ENCODE results near the gene HES5.

HES5 gene

GRCh38 chr1:2523191-2523890, 6.7 kb downstream of the HES5 start:
- no peaks in the 10 kb centered on the region for H3K4me1 ChIP-seq
- no peaks in the 10 kb centered on the region for H3K9me3 ChIP-seq (ENCODE audit: control insufficient read depth, low read length)
- no peak for TF ChIP-seq CTCF (IDR thresholded peaks at IDR 0.05)
- H3K4me3 ChIP-seq (ENCODE audit: low read depth, low read length), result no peak overlapping the region
- no peak overlapping the region for H3K27ac ChIP-seq
- no peak overlapping the region for H2AFZ ChIP-seq
- H3K9ac ChIP-seq, result no peak overlapping the region
- no peaks in the 10 kb centered on the region for H3K36me3 ChIP-seq (ENCODE audit: control insufficient read depth, insufficient read depth, low read length)
- peaks cover 19% of the 10 kb centered on the region for H3K79me2 ChIP-seq
- no peaks in the 10 kb centered on the region for H3K27me3 ChIP-seq (ENCODE audit: control insufficient read depth, insufficient read depth, low read length)
- no peak overlapping the region for H3K4me2 ChIP-seq (ENCODE audit: low read length)

GRCh38 chr1:2522230-2522629, 7.8 kb downstream of the HES5 start:
- H3K4me3 ChIP-seq (ENCODE audit: low read depth, low read length), result no peak overlapping the region
- H3K27me3 ChIP-seq (ENCODE audit: control insufficient read depth, insufficient read depth, low read length), result no peaks in the 10 kb centered on the region
- no peak overlapping the region for H3K4me2 ChIP-seq (ENCODE audit: low read length)
- H3K9ac ChIP-seq, result no peak overlapping the region
- no peak overlapping the region for H3K27ac ChIP-seq
- TF ChIP-seq CTCF (IDR thresholded peaks at IDR 0.05), result no peak
- H2AFZ ChIP-seq, result no peak overlapping the region
- peaks cover 19% of the 10 kb centered on the region for H3K79me2 ChIP-seq
- H3K9me3 ChIP-seq (ENCODE audit: control insufficient read depth, low read length), result no peaks in the 10 kb centered on the region
- no peaks in the 10 kb centered on the region for H3K4me1 ChIP-seq
- H3K36me3 ChIP-seq (ENCODE audit: control insufficient read depth, insufficient read depth, low read length), result no peaks in the 10 kb centered on the region

- Histone ChIP-seq H3K4me2 (ENCODE audit: low read length) (no peak overlapping the region), H3K9ac (no peak overlapping the region), H3K27me3 (ENCODE audit: control insufficient read depth, insufficient read depth, low read length) (no peaks in the 10 kb centered on the region), H3K36me3 (ENCODE audit: control insufficient read depth, insufficient read depth, low read length) (no peaks in the 10 kb centered on the region), H3K9me3 (ENCODE audit: control insufficient read depth, low read length) (no peaks in the 10 kb centered on the region), H2AFZ (no peak overlapping the region), H3K79me2 (peaks cover 19% of the 10 kb centered on the region), H3K4me3 (ENCODE audit: low read depth, low read length) (no peak overlapping the region), H3K27ac (no peak overlapping the region), H3K4me1 (no peaks in the 10 kb centered on the region)
- TF ChIP-seq CTCF (IDR thresholded peaks at IDR 0.05), result no peak
Observed at GRCh38 chr1:2520806-2521205, 9.3 kb downstream of the HES5 start.

- Histone ChIP-seq H3K4me2 (ENCODE audit: low read length) (no peak overlapping the region), H3K79me2 (peaks cover 13% of the 10 kb centered on the region), H3K4me3 (ENCODE audit: low read depth, low read length) (no peak overlapping the region), H3K27me3 (ENCODE audit: control insufficient read depth, insufficient read depth, low read length) (no peaks in the 10 kb centered on the region), H3K4me1 (no peaks in the 10 kb centered on the region), H2AFZ (no peak overlapping the region), H3K27ac (no peak overlapping the region), H3K9ac (no peak overlapping the region), H3K9me3 (ENCODE audit: control insufficient read depth, low read length) (no peaks in the 10 kb centered on the region), H3K36me3 (ENCODE audit: control insufficient read depth, insufficient read depth, low read length) (no peaks in the 10 kb centered on the region)
- TF ChIP-seq CTCF (IDR thresholded peaks at IDR 0.05), result no peak
Observed at GRCh38 chr1:2520206-2520605, 9.9 kb downstream of the HES5 start.

GRCh38 chr1:2519729-2520128, 10.3 kb downstream of the HES5 start:
- H3K27ac ChIP-seq, result no peak overlapping the region

More at GRCh38 chr1:2519729-2520128, 10.3 kb downstream of the HES5 start:
- no peak for TF ChIP-seq CTCF (IDR thresholded peaks at IDR 0.05)
- Histone ChIP-seq H3K4me3 (ENCODE audit: low read depth, low read length) (no peak overlapping the region), H3K36me3 (ENCODE audit: control insufficient read depth, insufficient read depth, low read length) (no peaks in the 10 kb centered on the region), H2AFZ (no peak overlapping the region), H3K4me2 (ENCODE audit: low read length) (no peak overlapping the region), H3K9ac (no peak overlapping the region), H3K27me3 (ENCODE audit: control insufficient read depth, insufficient read depth, low read length) (no peaks in the 10 kb centered on the region), H3K4me1 (no peaks in the 10 kb centered on the region), H3K79me2 (peaks cover 8% of the 10 kb centered on the region), H3K9me3 (ENCODE audit: control insufficient read depth, low read length) (no peaks in the 10 kb centered on the region)
